ENCODE measurements around the gene ERICH6. TPM values are rescaled to one million over a fixed set of nuclear protein-coding genes. Genes with fewer than 3 reads are reported as not detected.

Gene ERICH6
- total RNA-seq, 1 experiment from 2014 or later = not detected

- Mint-ChIP-seq H3K27ac (ENCODE audit: low read depth, unreplicated experiment) (no peak overlapping the region), H3K4me3 (ENCODE audit: unreplicated experiment) (no peak overlapping the region), H3K9me3 (ENCODE audit: unreplicated experiment) (no peaks in the 10 kb centered on the region), H3K4me1 (ENCODE audit: insufficient read depth, unreplicated experiment) (peaks cover 16% of the 10 kb centered on the region), H3K36me3 (ENCODE audit: insufficient read depth, unreplicated experiment) (no peaks in the 10 kb centered on the region), H3K27me3 (ENCODE audit: insufficient read depth, unreplicated experiment) (no peaks in the 10 kb centered on the region)
- TF ChIP-seq CTCF (IDR thresholded peaks at IDR 0.05; ENCODE audit: unreplicated experiment) = peak; percentile 77
- intact Hi-C loops (cut with micrococcal nuclease) = loop anchor here (1.0 to 5.0 kb wide), 6 partner anchors 43 to 425 kb away; no protein-coding TSS in a partner anchor
- no TSS peak for BruUV-seq (replicated peaks)
- ChIA-PET CTCF (interaction anchor here (0.6 to 3.1 kb wide), 52 partner anchors 10 to 559 kb away, joined by 3 to 59 read pairs (median 4); partner anchors contain the start of genes ERICH6, MED12L and SIAH2), POLR2A (interaction anchor here (0.7 to 5.8 kb wide), 4 partner anchors 9 to 143 kb away, joined by 3 to 47 read pairs (median 4); partner anchors contain the start of genes ERICH6 and SIAH2)
- peak; percentile 65 for DNase-seq (ENCODE audit: unreplicated experiment)
Measured at GRCh38 chr3:150721285-150722130, 17.8 kb upstream of the ERICH6 start.

DNA sequence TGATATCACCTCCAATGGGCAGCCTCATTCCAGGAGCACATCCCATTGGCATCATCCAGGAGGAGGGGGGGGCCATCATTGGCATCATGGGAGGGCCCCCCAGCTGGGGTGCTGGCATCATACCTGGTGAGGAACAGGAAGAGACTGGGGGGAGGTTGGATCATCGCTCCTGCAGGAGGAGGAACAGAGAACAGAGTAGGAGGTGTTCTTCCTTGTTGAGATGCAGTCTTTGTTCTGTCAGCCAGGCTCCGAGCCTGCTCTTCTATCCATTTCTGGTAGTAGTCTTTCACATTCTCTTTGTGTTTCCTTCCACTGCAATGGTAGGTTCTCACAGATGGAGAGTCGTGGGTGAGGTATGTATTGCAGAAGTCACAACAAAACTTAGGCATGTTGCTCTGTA, 16.7 kb upstream of the ERICH6 start:
- H3K36me3 Mint-ChIP-seq (ENCODE audit: insufficient read depth, unreplicated experiment) = no peaks in the 10 kb centered on the region
- ChIA-PET CTCF (interaction anchor here (0.6 to 3.1 kb wide), 25 partner anchors 8 to 430 kb away, joined by 3 to 59 read pairs (median 5); partner anchors contain the start of genes ERICH6 and SIAH2), POLR2A (interaction anchor here (0.7 to 5.8 kb wide), 3 partner anchors 16 to 141 kb away, joined by 3 to 47 read pairs (median 4); partner anchors contain the start of genes ERICH6 and SIAH2)
- no peak overlapping the region for H3K4me3 Mint-ChIP-seq (ENCODE audit: unreplicated experiment)
- no peaks in the 10 kb centered on the region for H3K27me3 Mint-ChIP-seq (ENCODE audit: insufficient read depth, unreplicated experiment)
- no peak overlapping the region for H3K27ac Mint-ChIP-seq (ENCODE audit: low read depth, unreplicated experiment)
- DNase-seq (ENCODE audit: unreplicated experiment) = no peak
- no TSS peak for BruUV-seq (replicated peaks)
- TF ChIP-seq CTCF (IDR thresholded peaks at IDR 0.05; ENCODE audit: unreplicated experiment) = no peak
- peaks cover 16% of the 10 kb centered on the region for H3K4me1 Mint-ChIP-seq (ENCODE audit: insufficient read depth, unreplicated experiment)
- H3K9me3 Mint-ChIP-seq (ENCODE audit: unreplicated experiment) = peaks cover under 1% of the 10 kb centered on the region
- intact Hi-C loops (cut with micrococcal nuclease) = loop anchor here (2.0 to 5.0 kb wide), 2 partner anchors 66 to 207 kb away; no protein-coding TSS in a partner anchor

GRCh38 chr3:150710097-150710496, 6.4 kb upstream of the ERICH6 start:
- Mint-ChIP-seq H3K36me3 (ENCODE audit: insufficient read depth, unreplicated experiment) (peaks cover 6% of the 10 kb centered on the region), H3K9me3 (ENCODE audit: unreplicated experiment) (peaks cover 29% of the 10 kb centered on the region)
- CTCF ChIA-PET = interaction anchor here (0.7 to 0.8 kb wide), 3 partner anchors 11 to 13 kb away, joined by 3 to 4 read pairs (median 3); no protein-coding TSS in a partner anchor

More at GRCh38 chr3:150710097-150710496, 6.4 kb upstream of the ERICH6 start:
- BruUV-seq (replicated peaks) = no TSS peak
- H3K27me3 Mint-ChIP-seq (ENCODE audit: insufficient read depth, unreplicated experiment) = no peaks in the 10 kb centered on the region
- no peak for TF ChIP-seq CTCF (IDR thresholded peaks at IDR 0.05; ENCODE audit: unreplicated experiment)
- intact Hi-C loops (cut with micrococcal nuclease) = no loop called here
- DNase-seq (ENCODE audit: unreplicated experiment) = no peak
- H3K4me3 Mint-ChIP-seq (ENCODE audit: unreplicated experiment) = no peak overlapping the region
- H3K27ac Mint-ChIP-seq (ENCODE audit: low read depth, unreplicated experiment) = no peak overlapping the region
- POLR2A ChIA-PET = no interaction called here
- H3K4me1 Mint-ChIP-seq (ENCODE audit: insufficient read depth, unreplicated experiment) = peaks cover 4% of the 10 kb centered on the region

Data from MCF 10A (cell line).